ENCODE results near the gene CHD9. TPM values are rescaled to one million over a fixed set of nuclear protein-coding genes. Genes with fewer than 3 reads are reported as not detected.

The CHD9 gene
- total RNA-seq, 1 donor from 2014 or later: 86.0 TPM

DNA sequence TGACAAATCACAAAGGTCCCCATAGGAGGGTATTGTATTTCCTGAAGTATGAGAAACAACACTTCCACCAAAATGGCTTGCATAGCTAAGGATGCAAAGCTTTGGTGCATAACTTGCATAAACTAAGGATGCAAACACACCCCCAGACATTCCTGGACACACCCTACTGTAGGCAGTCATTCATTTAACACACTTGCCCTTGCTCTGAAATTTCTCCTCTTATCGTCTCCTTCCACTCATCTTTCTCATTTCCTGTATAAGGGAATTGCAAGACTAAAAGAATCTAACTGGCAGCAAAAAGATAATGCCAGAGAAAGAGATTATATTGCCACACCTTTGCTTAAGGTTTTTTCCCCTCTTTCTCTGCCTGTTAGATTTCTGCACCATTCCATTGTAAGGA is 28.3 kb downstream of the CHD9 start:
- no peak overlapping the region for H3K4me2 ChIP-seq

DNA sequence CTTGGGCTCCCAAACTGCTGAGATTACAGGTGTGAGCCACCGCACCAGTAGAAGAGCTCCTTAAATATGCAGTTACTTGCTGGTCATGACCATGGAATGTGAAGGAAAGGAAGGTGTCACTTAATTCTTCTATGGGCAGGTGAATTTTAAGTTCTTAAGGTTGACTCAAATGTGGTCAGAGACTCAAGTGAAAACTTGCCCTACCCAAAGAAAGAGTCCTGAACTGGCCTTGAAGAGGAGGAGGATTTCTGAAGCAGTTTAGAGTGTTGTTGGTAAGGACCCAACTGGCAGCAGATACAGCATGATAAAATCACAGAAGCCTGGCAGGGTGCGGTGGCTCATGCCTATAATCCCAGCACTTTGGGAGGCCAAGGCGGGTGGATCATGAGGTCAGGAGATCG is 29.4 kb downstream of the CHD9 start:
- H3K4me1 Mint-ChIP-seq: peaks cover 54% of the 10 kb centered on the region
- no peak for DNase-seq (ENCODE audit: low spot score)
- H4K20me1 ChIP-seq (ENCODE audit: low read depth): peaks cover 2% of the 10 kb centered on the region
- no peak overlapping the region for H3K27ac ChIP-seq
- no peak overlapping the region for H3K4me2 ChIP-seq
- no peak overlapping the region for H2AFZ ChIP-seq (replicated peaks)
- H3K9me3 Mint-ChIP-seq: no peaks in the 10 kb centered on the region
- H3K9me3 ChIP-seq (ENCODE audit: low read depth): no peaks in the 10 kb centered on the region
- H3K9ac ChIP-seq: no peak overlapping the region
- H3K27me3 ChIP-seq: no peaks in the 10 kb centered on the region
- TF ChIP-seq, protein P1, sequence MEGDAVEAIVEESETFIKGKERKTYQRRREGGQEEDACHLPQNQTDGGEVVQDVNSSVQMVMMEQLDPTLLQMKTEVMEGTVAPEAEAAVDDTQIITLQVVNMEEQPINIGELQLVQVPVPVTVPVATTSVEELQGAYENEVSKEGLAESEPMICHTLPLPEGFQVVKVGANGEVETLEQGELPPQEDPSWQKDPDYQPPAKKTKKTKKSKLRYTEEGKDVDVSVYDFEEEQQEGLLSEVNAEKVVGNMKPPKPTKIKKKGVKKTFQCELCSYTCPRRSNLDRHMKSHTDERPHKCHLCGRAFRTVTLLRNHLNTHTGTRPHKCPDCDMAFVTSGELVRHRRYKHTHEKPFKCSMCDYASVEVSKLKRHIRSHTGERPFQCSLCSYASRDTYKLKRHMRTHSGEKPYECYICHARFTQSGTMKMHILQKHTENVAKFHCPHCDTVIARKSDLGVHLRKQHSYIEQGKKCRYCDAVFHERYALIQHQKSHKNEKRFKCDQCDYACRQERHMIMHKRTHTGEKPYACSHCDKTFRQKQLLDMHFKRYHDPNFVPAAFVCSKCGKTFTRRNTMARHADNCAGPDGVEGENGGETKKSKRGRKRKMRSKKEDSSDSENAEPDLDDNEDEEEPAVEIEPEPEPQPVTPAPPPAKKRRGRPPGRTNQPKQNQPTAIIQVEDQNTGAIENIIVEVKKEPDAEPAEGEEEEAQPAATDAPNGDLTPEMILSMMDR (IDR thresholded peaks at IDR 0.05): no peak
- TF ChIP-seq EZH2phosphoT487 (IDR thresholded peaks at IDR 0.05) (no peak), EZH2 (IDR thresholded peaks at IDR 0.05) (no peak)
- H3K4me3 Mint-ChIP-seq: no peak overlapping the region
- no peaks in the 10 kb centered on the region for H3K79me2 ChIP-seq (ENCODE audit: low read depth)
- H3K4me3 ChIP-seq: no peak overlapping the region
- H3F3A ChIP-seq (ENCODE audit: low read depth): peaks cover 6% of the 10 kb centered on the region
- H3K36me3 ChIP-seq: no peaks in the 10 kb centered on the region
- H3K36me3 Mint-ChIP-seq: peaks cover 3% of the 10 kb centered on the region
- peaks cover 5% of the 10 kb centered on the region for H3K27me3 Mint-ChIP-seq (ENCODE audit: insufficient read depth, low read depth)
- peaks cover 23% of the 10 kb centered on the region for H3K4me1 ChIP-seq
- peak overlapping the region; percentile 90 for H3K27ac Mint-ChIP-seq

More for the DNA sequence above, 28.3 kb downstream of the CHD9 start:
- no peaks in the 10 kb centered on the region for H3K79me2 ChIP-seq (ENCODE audit: low read depth)
- no peak for DNase-seq (ENCODE audit: low spot score)
- H4K20me1 ChIP-seq (ENCODE audit: low read depth): peaks cover 2% of the 10 kb centered on the region
- TF ChIP-seq EZH2 (IDR thresholded peaks at IDR 0.05): no peak
- no peak for TF ChIP-seq EZH2phosphoT487 (IDR thresholded peaks at IDR 0.05)
- TF ChIP-seq, protein P1 (IDR thresholded peaks at IDR 0.05): no peak
- peaks cover 3% of the 10 kb centered on the region for H3K36me3 Mint-ChIP-seq
- no peaks in the 10 kb centered on the region for H3K36me3 ChIP-seq
- H3K27me3 ChIP-seq: no peaks in the 10 kb centered on the region
- no peak overlapping the region for H3K4me3 ChIP-seq
- H3K4me1 Mint-ChIP-seq: peaks cover 60% of the 10 kb centered on the region
- no peak overlapping the region for H3K27ac Mint-ChIP-seq
- H3K27ac ChIP-seq: no peak overlapping the region
- no peak overlapping the region for H2AFZ ChIP-seq (replicated peaks)
- H3K9me3 ChIP-seq (ENCODE audit: low read depth): no peaks in the 10 kb centered on the region
- peaks cover 22% of the 10 kb centered on the region for H3K4me1 ChIP-seq
- H3K9ac ChIP-seq: no peak overlapping the region
- H3F3A ChIP-seq (ENCODE audit: low read depth): no peaks in the 10 kb centered on the region
- H3K4me3 Mint-ChIP-seq: no peak overlapping the region
- peaks cover 9% of the 10 kb centered on the region for H3K27me3 Mint-ChIP-seq (ENCODE audit: insufficient read depth, low read depth)
- H3K9me3 Mint-ChIP-seq: peaks cover 5% of the 10 kb centered on the region

DNA sequence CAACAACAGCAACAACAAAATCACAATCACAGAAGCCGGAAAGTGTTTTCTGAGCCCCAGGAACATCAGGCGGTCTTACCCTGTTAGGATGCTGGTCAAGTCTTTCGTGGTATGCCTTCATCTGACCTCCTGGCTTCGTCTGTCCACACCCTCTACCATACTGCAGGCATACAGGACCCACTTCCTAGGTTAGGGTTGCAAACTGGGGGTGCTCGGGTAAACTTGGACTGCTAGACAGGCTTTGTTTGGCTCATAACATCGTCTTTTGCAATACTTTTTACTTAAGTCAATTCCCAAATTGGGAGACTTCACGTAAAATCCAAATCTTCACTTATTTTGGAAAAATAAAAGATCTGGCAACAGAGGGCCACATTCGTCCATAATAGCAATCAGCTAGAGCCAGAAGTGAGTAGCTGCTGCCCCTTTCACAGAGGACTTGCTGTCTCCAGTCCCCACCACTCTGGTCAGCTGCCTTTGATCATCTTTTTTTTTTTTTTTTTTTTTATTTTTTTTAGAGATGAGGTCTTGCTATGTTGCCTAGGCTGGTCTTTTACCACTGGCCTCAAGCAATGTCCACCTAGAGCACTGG is 30.0 kb downstream of the CHD9 start:
- Mint-ChIP-seq H3K4me1 (peaks cover 53% of the 10 kb centered on the region), H3K9me3 (no peaks in the 10 kb centered on the region), H3K27ac (no peak overlapping the region), H3K27me3 (ENCODE audit: insufficient read depth, low read depth) (peaks cover 5% of the 10 kb centered on the region), H3K36me3 (peaks cover 3% of the 10 kb centered on the region), H3K4me3 (no peak overlapping the region)
- Histone ChIP-seq H3K4me3 (no peak overlapping the region), H3K9ac (no peak overlapping the region), H3K27ac (no peak overlapping the region), H3K4me1 (peaks cover 29% of the 10 kb centered on the region), H2AFZ (replicated peaks) (no peak overlapping the region), H3K9me3 (ENCODE audit: low read depth) (no peaks in the 10 kb centered on the region), H3K36me3 (no peaks in the 10 kb centered on the region), H3K79me2 (ENCODE audit: low read depth) (no peaks in the 10 kb centered on the region), H4K20me1 (ENCODE audit: low read depth) (peaks cover 5% of the 10 kb centered on the region), H3K4me2 (no peak overlapping the region), H3K27me3 (no peaks in the 10 kb centered on the region), H3F3A (ENCODE audit: low read depth) (peaks cover 13% of the 10 kb centered on the region)
- TF ChIP-seq EZH2phosphoT487 (IDR thresholded peaks at IDR 0.05) (no peak), EZH2 (IDR thresholded peaks at IDR 0.05) (no peak)
- TF ChIP-seq, protein P1 (IDR thresholded peaks at IDR 0.05): no peak
- DNase-seq (ENCODE audit: low spot score): no peak
